Stimulated activated naive CD8-positive, alpha-beta T cell treated with anti-CD3 and anti-CD28 coated beads, Interleukin-15, Interleukin-2, amounts not matched to agents 100 ng/mL and 50 ng/mL, for 24 hours (primary cell): ENCODE results near the gene MOGAT2.
A peak's percentile ranks its signal among the peaks of the same experiment; 100 is the strongest.
"Not testable (repeated sequence)": the region's sequence is repeated elsewhere in the genome, so short reads cannot be mapped to it uniquely, and the experiment has no call there.

Experiments used
- H3K27ac Mint-ChIP-seq: one replicate; pipeline ENCODE4 v1.8.0; 2021; ENCODE audit warnings: mild to moderate bottlenecking, mixed read lengths
- H3K27me3 Mint-ChIP-seq: one replicate; pipeline ENCODE4 v1.8.0; 2021; ENCODE audit warnings: mixed read lengths
- H3K36me3 Mint-ChIP-seq: one replicate; pipeline ENCODE4 v1.8.0; 2021; ENCODE audit warnings: low read depth, mixed read lengths
- H3K4me1 Mint-ChIP-seq: one replicate; pipeline ENCODE4 v1.8.0; 2021; ENCODE audit warnings: low read depth, mixed read lengths
- H3K4me3 Mint-ChIP-seq: one replicate; pipeline ENCODE4 v1.8.0; 2021; ENCODE audit warnings: mild to moderate bottlenecking, mixed read lengths
- H3K9me3 Mint-ChIP-seq: one replicate; pipeline ENCODE4 v1.8.0; 2021; ENCODE audit warnings: mixed read lengths

The MOGAT2 gene

GRCh38 chr11:75733431-75734107 is 15.9 kb downstream of the MOGAT2 start:
- H3K27ac Mint-ChIP-seq: peak overlapping the region; percentile 4
- H3K36me3 Mint-ChIP-seq: no peaks in the 10 kb centered on the region

GRCh38 chr11:75734491-75735180 is 17.0 kb downstream of the MOGAT2 start:
- no peaks in the 10 kb centered on the region for H3K9me3 Mint-ChIP-seq
- no peak overlapping the region for H3K4me3 Mint-ChIP-seq
- no peak overlapping the region for H3K27ac Mint-ChIP-seq

More at GRCh38 chr11:75733431-75734107, 15.9 kb downstream of the MOGAT2 start:
- Mint-ChIP-seq H3K4me3 (no peak overlapping the region), H3K4me1 (no peaks in the 10 kb centered on the region), H3K27me3 (peaks cover 15% of the 10 kb centered on the region), H3K9me3 (no peaks in the 10 kb centered on the region)

GRCh38 chr11:75735181-75735845 is 17.7 kb downstream of the MOGAT2 start:
- Mint-ChIP-seq H3K36me3 (no peaks in the 10 kb centered on the region), H3K4me1 (no peaks in the 10 kb centered on the region), H3K9me3 (no peaks in the 10 kb centered on the region), H3K27me3 (peaks cover 20% of the 10 kb centered on the region), H3K4me3 (no peak overlapping the region), H3K27ac (no peak overlapping the region)

More at GRCh38 chr11:75734491-75735180, 17.0 kb downstream of the MOGAT2 start:
- Mint-ChIP-seq H3K27me3 (peaks cover 20% of the 10 kb centered on the region), H3K4me1 (no peaks in the 10 kb centered on the region), H3K36me3 (no peaks in the 10 kb centered on the region)

GRCh38 chr11:75737314-75737713 is 19.7 kb downstream of the MOGAT2 start:
- no peaks in the 10 kb centered on the region for H3K4me1 Mint-ChIP-seq
- H3K27ac Mint-ChIP-seq: no peak overlapping the region
- H3K9me3 Mint-ChIP-seq: no peaks in the 10 kb centered on the region
- no peak overlapping the region for H3K4me3 Mint-ChIP-seq
- H3K36me3 Mint-ChIP-seq: no peaks in the 10 kb centered on the region
- H3K27me3 Mint-ChIP-seq: peaks cover 17% of the 10 kb centered on the region

- Mint-ChIP-seq H3K27ac (no peak overlapping the region), H3K4me1 (no peaks in the 10 kb centered on the region), H3K36me3 (no peaks in the 10 kb centered on the region), H3K4me3 (no peak overlapping the region), H3K27me3 (peaks cover 20% of the 10 kb centered on the region), H3K9me3 (no peaks in the 10 kb centered on the region)
Measured at GRCh38 chr11:75740681-75741080, 23.0 kb downstream of the MOGAT2 start.

GRCh38 chr11:75743159-75743558 is 25.5 kb downstream of the MOGAT2 start:
- H3K9me3 Mint-ChIP-seq, H3K4me1 Mint-ChIP-seq, H3K36me3 Mint-ChIP-seq, H3K4me3 Mint-ChIP-seq, H3K27ac Mint-ChIP-seq: not testable (repeated sequence)
- peaks cover 19% of the 10 kb centered on the region for H3K27me3 Mint-ChIP-seq

GRCh38 chr11:75743711-75744563 is 26.3 kb downstream of the MOGAT2 start:
- Mint-ChIP-seq H3K4me3 (no peak overlapping the region), H3K4me1 (no peaks in the 10 kb centered on the region), H3K36me3 (no peaks in the 10 kb centered on the region), H3K27me3 (peaks cover 19% of the 10 kb centered on the region), H3K27ac (no peak overlapping the region), H3K9me3 (no peaks in the 10 kb centered on the region)

- Mint-ChIP-seq H3K27ac (no peak overlapping the region), H3K4me1 (no peaks in the 10 kb centered on the region), H3K36me3 (no peaks in the 10 kb centered on the region), H3K9me3 (no peaks in the 10 kb centered on the region), H3K4me3 (no peak overlapping the region), H3K27me3 (peaks cover 17% of the 10 kb centered on the region)
Measured at GRCh38 chr11:75745807-75746206, 28.2 kb downstream of the MOGAT2 start.

GRCh38 chr11:75748729-75749273 is 31.2 kb downstream of the MOGAT2 start:
- not testable (repeated sequence) for H3K27ac Mint-ChIP-seq, H3K4me3 Mint-ChIP-seq

GRCh38 chr11:75754933-75755332 is 37.3 kb downstream of the MOGAT2 start:
- H3K4me1 Mint-ChIP-seq, H3K36me3 Mint-ChIP-seq, H3K9me3 Mint-ChIP-seq, H3K4me3 Mint-ChIP-seq, H3K27me3 Mint-ChIP-seq, H3K27ac Mint-ChIP-seq: not testable (repeated sequence)

More at GRCh38 chr11:75748729-75749273, 31.2 kb downstream of the MOGAT2 start:
- peaks cover 12% of the 10 kb centered on the region for H3K27me3 Mint-ChIP-seq
- not testable (repeated sequence) for H3K9me3 Mint-ChIP-seq, H3K4me1 Mint-ChIP-seq, H3K36me3 Mint-ChIP-seq

GRCh38 chr11:75757651-75758050 is 40.0 kb downstream of the MOGAT2 start:
- H3K4me3 Mint-ChIP-seq: no peak overlapping the region
- no peak overlapping the region for H3K27ac Mint-ChIP-seq
- no peaks in the 10 kb centered on the region for H3K4me1 Mint-ChIP-seq
- H3K9me3 Mint-ChIP-seq: no peaks in the 10 kb centered on the region
- no peaks in the 10 kb centered on the region for H3K36me3 Mint-ChIP-seq
- peaks cover 3% of the 10 kb centered on the region for H3K27me3 Mint-ChIP-seq

GRCh38 chr11:75759832-75760231 is 42.2 kb downstream of the MOGAT2 start:
- Mint-ChIP-seq H3K27me3 (peaks cover 3% of the 10 kb centered on the region), H3K4me3 (no peak overlapping the region), H3K4me1 (no peaks in the 10 kb centered on the region), H3K27ac (no peak overlapping the region), H3K9me3 (no peaks in the 10 kb centered on the region), H3K36me3 (no peaks in the 10 kb centered on the region)

- Mint-ChIP-seq H3K27ac (no peak overlapping the region), H3K4me1 (no peaks in the 10 kb centered on the region), H3K4me3 (no peak overlapping the region), H3K36me3 (no peaks in the 10 kb centered on the region), H3K9me3 (no peaks in the 10 kb centered on the region), H3K27me3 (peaks cover 3% of the 10 kb centered on the region)
Measured at GRCh38 chr11:75760243-75760642, 42.6 kb downstream of the MOGAT2 start.

- Mint-ChIP-seq H3K27me3 (peaks cover 3% of the 10 kb centered on the region), H3K36me3 (no peaks in the 10 kb centered on the region), H3K4me3 (no peak overlapping the region)
Measured at GRCh38 chr11:75760710-75761493, 43.3 kb downstream of the MOGAT2 start.

More at GRCh38 chr11:75760710-75761493, 43.3 kb downstream of the MOGAT2 start:
- no peaks in the 10 kb centered on the region for H3K9me3 Mint-ChIP-seq
- no peaks in the 10 kb centered on the region for H3K4me1 Mint-ChIP-seq
- no peak overlapping the region for H3K27ac Mint-ChIP-seq
